SU-DHL-6 (cell line): ENCODE data around the gene PYGB.

ENCODE experiments used
- H2AFZ ChIP-seq: fragments of 200-600 bp; sonication (generic); 2 replicates; pipeline ENCODE4 v1.6.1; 2014; ENCODE audit warnings: low read depth, mild to moderate bottlenecking, moderate library complexity, mixed read lengths, antibody characterized with exemption, low read length; ENCODE audit not compliant: severe bottlenecking
- H3F3A ChIP-seq: fragments of 200-600 bp; shearing (Covaris generic); 2 replicates; pipeline ENCODE4 v1.6.0; 2016; ENCODE audit warnings: antibody characterized with exemption, mild to moderate bottlenecking; ENCODE audit not compliant: insufficient read depth
- H3K27ac ChIP-seq: fragments of 200-600 bp; sonication (generic); 2 replicates; pipeline ENCODE4 v1.5.1; 2016; ENCODE audit warnings: low read depth, mild to moderate bottlenecking, low read length, moderate library complexity, mixed read lengths
- H3K27me3 ChIP-seq: fragments of 200-600 bp; sonication (generic), shearing (Covaris generic); 2 replicates; pipeline ENCODE4 v1.6.0; 2014; ENCODE audit warnings: mild to moderate bottlenecking, low read length
- H3K36me3 ChIP-seq: fragments of 200-600 bp; sonication (generic); 2 replicates; pipeline ENCODE4 v1.6.1; 2014; ENCODE audit warnings: mild to moderate bottlenecking, low read length, mixed read lengths
- H3K4me2 ChIP-seq: fragments of 300-600, 200-600 bp; shearing (Covaris generic), sonication (generic); 2 replicates; pipeline ENCODE4 v1.6.0; 2014; ENCODE audit warnings: low read length, low read depth, mild to moderate bottlenecking; ENCODE audit not compliant: poor library complexity, severe bottlenecking
- H3K4me3 ChIP-seq: fragments of 200-600 bp; sonication (generic); 2 replicates; pipeline ENCODE4 v1.5.1; 2014; ENCODE audit warnings: antibody characterized with exemption, low read length, mild to moderate bottlenecking, mixed read lengths; ENCODE audit not compliant: insufficient read depth, poor library complexity, severe bottlenecking
- H3K79me2 ChIP-seq: fragments of 200-600 bp; sonication (generic); 2 replicates; pipeline ENCODE4 v1.6.1; 2014; ENCODE audit warnings: mild to moderate bottlenecking, low read length, moderate library complexity; ENCODE audit not compliant: insufficient read depth
- H3K9ac ChIP-seq: fragments of 200-600 bp; sonication (generic); 2 replicates; pipeline ENCODE4 v1.7.0; 2014; ENCODE audit warnings: mild to moderate bottlenecking, low read length
- H3K9me2 ChIP-seq: fragments of 200-600 bp; sonication (generic); replicated peaks from 2 replicates; pipeline ENCODE4 v1.6.1; 2014; ENCODE audit warnings: low read length; ENCODE audit not compliant: insufficient read depth
- H3K9me3 ChIP-seq: fragments of 200-600 bp; sonication (generic); 2 replicates; pipeline ENCODE4 v1.6.1; 2014; ENCODE audit warnings: low read length, mixed read lengths; ENCODE audit not compliant: insufficient read depth
- H4K20me1 ChIP-seq: fragments of 200-600 bp; sonication (generic); 2 replicates; pipeline ENCODE4 v1.6.1; 2014; ENCODE audit warnings: low read depth, mild to moderate bottlenecking, antibody characterized with exemption, low read length, moderate library complexity, mixed read lengths
- EZH2phosphoT487 ChIP-seq: fragments of 200-600 bp; sonication (generic), shearing (Covaris generic); conservative IDR thresholded peaks from 2 replicates; pipeline ENCODE4 v1.6.1; 2018; ENCODE audit warnings: mild to moderate bottlenecking, antibody characterized with exemption, low read length, moderate library complexity, mixed read lengths
- TF ChIP-seq, protein P1 (sequence below): fragments of 200-600 bp; sonication (generic); IDR thresholded peaks from one replicate; pipeline ENCODE4 v1.5.1; 2017; ENCODE audit warnings: antibody characterized with exemption, mild to moderate bottlenecking, low read length, moderate library complexity; ENCODE audit not compliant: insufficient read depth, poor library complexity, severe bottlenecking

Gene PYGB

DNA sequence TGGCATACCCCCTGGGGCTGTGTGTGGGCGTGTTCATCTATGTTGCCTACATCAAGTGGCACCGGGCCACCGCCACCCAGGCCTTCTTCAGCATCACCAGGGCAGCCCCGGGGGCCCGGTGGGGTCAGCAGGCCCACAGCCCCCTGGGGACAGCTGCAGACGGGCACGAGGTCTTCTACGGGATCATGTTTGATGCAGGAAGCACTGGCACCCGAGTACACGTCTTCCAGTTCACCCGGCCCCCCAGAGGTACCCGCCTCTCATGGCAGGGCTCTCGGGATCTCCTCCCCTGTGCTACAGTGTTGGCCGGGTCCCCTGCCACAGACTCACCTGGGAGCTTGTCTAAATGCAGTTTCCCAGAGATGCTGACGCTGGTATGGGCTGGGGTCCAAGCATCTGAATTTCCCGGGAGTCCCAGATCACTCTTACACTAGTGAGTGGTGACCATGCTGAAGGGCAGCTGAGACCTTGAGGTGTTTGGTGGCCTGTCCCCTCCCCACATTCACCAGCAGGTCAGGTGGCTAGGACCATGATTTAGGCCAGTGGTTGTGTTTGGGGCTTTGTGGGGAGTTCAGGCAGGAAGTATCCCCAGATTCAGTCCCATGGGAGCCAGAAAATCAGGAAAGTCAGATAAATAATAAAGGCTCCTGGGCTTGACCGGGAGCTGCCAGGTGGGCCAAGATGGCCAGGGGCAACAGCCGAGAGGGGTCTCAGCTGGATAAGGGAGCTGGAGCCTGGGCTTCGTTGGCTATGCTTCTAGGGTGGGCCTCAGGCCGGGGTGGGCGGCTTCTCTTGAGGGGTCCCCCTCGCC lies 40.5 kb upstream of the PYGB start:
- no peaks in the 10 kb centered on the region for H3K79me2 ChIP-seq
- no peaks in the 10 kb centered on the region for H4K20me1 ChIP-seq
- no peak overlapping the region for H3K27ac ChIP-seq
- H3K9ac ChIP-seq, result no peak overlapping the region
- no peaks in the 10 kb centered on the region for H3F3A ChIP-seq
- H3K9me2 ChIP-seq, result no peaks in the 10 kb centered on the region
- no peak overlapping the region for H3K4me2 ChIP-seq
- TF ChIP-seq EZH2phosphoT487, result no peak
- TF ChIP-seq, protein P1, sequence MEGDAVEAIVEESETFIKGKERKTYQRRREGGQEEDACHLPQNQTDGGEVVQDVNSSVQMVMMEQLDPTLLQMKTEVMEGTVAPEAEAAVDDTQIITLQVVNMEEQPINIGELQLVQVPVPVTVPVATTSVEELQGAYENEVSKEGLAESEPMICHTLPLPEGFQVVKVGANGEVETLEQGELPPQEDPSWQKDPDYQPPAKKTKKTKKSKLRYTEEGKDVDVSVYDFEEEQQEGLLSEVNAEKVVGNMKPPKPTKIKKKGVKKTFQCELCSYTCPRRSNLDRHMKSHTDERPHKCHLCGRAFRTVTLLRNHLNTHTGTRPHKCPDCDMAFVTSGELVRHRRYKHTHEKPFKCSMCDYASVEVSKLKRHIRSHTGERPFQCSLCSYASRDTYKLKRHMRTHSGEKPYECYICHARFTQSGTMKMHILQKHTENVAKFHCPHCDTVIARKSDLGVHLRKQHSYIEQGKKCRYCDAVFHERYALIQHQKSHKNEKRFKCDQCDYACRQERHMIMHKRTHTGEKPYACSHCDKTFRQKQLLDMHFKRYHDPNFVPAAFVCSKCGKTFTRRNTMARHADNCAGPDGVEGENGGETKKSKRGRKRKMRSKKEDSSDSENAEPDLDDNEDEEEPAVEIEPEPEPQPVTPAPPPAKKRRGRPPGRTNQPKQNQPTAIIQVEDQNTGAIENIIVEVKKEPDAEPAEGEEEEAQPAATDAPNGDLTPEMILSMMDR, result no peak
- H3K9me3 ChIP-seq, result no peaks in the 10 kb centered on the region
- no peak overlapping the region for H2AFZ ChIP-seq
- H3K4me3 ChIP-seq, result no peak overlapping the region
- no peaks in the 10 kb centered on the region for H3K27me3 ChIP-seq
- no peaks in the 10 kb centered on the region for H3K36me3 ChIP-seq

DNA sequence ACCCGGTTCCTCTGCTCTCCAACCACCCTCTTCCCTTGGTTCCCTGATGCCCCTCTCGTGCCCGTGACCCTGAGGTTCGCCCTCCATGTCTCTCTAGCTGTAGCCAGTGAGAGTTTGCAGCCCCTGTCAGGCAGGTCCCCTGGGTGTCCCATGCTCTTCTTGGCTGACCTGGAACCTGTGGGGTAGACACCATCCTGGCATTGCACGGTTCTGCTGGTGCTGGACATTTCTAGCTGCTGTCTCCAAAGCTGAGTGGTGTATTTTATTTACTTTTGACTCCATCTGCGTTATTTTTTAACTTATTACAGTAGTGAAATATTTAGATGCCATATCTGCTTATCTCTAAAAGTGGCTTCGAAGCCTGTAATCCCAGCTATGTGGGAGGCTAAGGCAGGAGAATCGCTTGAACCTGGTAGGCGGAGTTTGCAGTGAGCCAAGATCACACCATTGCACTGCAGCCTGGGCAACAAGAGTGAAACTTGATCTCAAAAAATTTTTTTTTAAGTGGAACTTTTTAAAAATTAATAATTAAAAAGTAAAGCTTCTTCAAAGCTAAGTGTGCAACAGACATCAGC lies 39.8 kb upstream of the PYGB start:
- Histone ChIP-seq H3K79me2 (no peaks in the 10 kb centered on the region), H3K9ac (no peak overlapping the region), H3K27ac (no peak overlapping the region), H4K20me1 (no peaks in the 10 kb centered on the region), H3K27me3 (no peaks in the 10 kb centered on the region), H3K4me3 (no peak overlapping the region), H3K9me3 (no peaks in the 10 kb centered on the region), H3K4me2 (no peak overlapping the region), H3K9me2 (no peaks in the 10 kb centered on the region), H2AFZ (no peak overlapping the region), H3K36me3 (no peaks in the 10 kb centered on the region), H3F3A (no peaks in the 10 kb centered on the region)
- no peak for TF ChIP-seq EZH2phosphoT487
- TF ChIP-seq, protein P1, result no peak

DNA sequence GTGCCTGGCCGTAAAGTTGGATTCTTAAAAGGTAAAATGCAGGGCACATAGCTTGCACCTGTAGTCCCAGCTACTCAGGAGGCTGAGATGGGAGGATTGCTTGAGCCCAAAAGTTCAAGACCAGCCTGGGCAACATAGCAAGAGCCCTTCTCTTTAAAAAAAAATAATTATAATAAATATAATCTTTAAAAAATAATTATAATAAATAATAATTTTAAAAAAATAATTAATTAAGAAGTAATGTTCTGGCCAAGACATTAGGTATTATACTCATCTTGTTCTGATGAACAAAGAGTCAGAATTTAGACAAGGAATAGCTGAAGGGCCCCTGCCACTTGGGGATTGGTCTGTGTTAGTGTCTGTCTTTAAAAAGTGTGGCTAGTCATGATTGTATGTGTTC lies 38.5 kb upstream of the PYGB start:
- no peaks in the 10 kb centered on the region for H3K36me3 ChIP-seq
- H2AFZ ChIP-seq, result no peak overlapping the region
- TF ChIP-seq, protein P1, result no peak
- TF ChIP-seq EZH2phosphoT487, result no peak
- no peaks in the 10 kb centered on the region for H3K27me3 ChIP-seq
- H3K9ac ChIP-seq, result no peak overlapping the region
- no peak overlapping the region for H3K4me3 ChIP-seq
- no peaks in the 10 kb centered on the region for H3K79me2 ChIP-seq
- H3F3A ChIP-seq, result no peaks in the 10 kb centered on the region
- H3K9me3 ChIP-seq, result no peaks in the 10 kb centered on the region
- no peak overlapping the region for H3K27ac ChIP-seq
- no peak overlapping the region for H3K4me2 ChIP-seq
- no peaks in the 10 kb centered on the region for H4K20me1 ChIP-seq
- no peaks in the 10 kb centered on the region for H3K9me2 ChIP-seq
